ENCODE results near the gene SERGEF. TPM values are rescaled to one million over a fixed set of nuclear protein-coding genes. Genes with fewer than 3 reads are reported as not detected.
"Not testable (repeated sequence)": the region's sequence is repeated elsewhere in the genome, so short reads cannot be mapped to it uniquely, and the experiment has no call there.

Gene SERGEF
- total RNA-seq, 1 donor from 2014 or later = 18.4 TPM

DNA sequence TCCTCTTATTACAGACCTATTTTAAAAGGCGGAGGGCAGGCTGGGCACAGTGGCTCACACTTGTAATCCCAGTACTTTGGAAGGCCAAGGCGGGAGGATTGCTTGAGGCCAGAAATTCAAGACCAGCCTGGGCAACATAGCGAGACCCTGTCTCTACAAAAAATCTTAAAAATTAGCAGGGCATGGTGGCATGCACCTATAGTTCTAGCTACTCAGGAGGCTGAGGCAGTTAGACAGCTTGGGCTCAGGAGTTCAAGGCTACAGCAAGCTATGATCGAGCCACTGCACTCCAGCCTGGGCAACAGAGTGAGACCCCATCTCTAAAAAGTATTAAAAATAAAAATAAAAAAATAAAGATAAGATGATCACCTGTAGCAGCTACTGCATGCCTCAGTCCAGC, 12.7 kb downstream of the SERGEF start:
- not testable (repeated sequence) for DNase-seq

DNA sequence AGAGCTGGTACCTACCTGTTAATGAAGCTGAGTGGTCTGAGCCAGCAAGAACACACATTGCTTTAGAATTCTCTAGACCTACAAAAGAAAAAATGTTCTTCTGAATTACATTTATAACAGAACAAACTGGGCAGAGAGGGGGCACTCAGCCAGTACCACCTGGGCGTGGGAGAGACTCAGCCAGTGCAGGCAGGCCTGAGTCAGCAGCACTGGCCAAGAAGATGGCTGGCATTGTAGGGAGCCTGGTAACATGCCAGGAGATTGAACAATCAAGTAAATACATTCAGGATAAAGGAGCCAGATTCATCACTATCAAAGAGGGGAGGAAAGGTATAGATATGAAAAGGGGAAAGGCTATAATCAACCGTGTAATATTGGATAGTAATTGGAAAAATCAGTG, 19.9 kb downstream of the SERGEF start:
- no peak for DNase-seq

DNA sequence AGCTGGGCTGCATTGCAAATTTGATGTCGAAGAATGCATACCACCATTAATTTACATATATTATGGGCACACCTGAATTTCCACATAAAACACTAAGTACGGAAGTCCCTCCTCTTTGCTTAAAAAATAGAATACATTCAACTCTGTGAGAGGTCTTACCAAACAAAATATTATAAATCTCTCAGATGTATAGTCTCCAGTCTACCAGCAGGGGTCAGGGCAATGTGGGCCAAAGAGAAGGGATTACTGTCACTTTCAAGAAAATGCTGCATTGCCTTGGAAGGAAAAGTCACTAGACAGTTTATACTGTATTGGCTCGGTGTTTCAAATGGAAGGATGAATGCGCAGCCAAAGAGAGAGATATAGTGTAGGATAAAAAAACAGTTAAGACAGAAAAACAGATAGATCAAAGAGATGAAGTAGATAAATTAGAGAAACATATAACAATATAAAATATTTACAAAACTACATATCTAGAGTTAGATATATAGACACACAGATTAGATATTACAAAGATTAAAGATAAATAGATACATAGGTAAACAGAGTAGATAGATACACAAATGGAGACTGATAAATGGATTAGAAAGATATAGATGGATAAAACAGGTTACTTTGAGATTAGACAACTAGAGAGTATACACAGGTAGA, 20.9 kb downstream of the SERGEF start:
- peak; percentile 77 for DNase-seq

DNA sequence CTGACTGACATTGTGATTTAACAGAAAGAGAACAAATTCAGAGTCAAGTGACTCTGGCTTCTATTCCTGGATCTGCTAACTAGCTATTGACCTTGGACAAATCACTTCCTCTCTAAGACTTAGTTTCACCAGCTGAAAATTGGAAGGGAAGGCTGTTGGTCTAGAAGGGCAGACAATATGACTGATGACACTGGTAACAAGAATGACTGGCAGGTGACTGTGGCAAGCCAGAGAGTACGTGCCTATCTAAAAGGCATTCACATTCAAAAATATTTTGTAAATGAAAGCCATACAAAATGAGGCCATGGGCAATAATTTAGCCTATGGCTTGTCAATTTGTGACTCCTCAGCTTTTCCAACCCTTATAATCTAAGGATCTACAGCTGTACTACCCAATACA, 23.5 kb downstream of the SERGEF start:
- peak; percentile 14 for DNase-seq

DNA sequence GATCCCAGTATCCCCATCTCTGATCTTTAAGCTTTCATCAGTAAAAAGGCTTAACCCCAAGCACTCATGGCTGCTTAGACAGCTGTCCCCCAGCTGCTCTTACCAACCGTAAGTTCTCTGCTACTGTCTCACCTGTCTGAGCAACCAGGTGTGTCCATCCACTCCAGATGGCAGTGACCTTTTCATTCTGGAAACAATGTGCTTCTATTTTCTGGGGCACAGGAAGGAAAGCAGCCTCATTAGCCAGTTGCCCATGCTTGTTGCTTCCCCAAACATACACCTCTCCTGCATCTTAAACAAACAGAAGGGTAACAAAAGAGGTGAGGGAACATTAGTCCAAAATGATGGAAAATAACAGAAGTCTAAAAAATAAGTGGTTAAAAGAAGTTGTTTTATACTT, 24.4 kb downstream of the SERGEF start:
- no peak for DNase-seq

DNA sequence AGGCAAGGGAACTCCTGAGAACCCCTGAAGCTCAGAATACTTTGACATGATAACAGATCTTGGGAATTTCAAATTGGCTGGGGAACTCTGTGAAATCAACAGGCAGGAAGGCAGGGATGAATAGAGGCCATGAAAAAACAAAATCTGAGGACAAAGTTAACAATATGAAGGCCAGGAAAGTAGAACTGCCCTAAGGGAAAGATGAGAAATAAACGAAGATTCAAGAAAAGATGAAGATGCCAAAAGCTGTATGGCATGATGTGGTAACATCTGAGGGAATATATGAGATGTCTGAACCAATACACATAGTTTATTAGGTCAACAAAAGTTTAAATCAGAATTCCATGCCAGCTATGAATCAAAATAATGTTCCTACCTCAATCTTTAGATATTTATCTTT, 25.0 kb downstream of the SERGEF start:
- DNase-seq = no peak

DNA sequence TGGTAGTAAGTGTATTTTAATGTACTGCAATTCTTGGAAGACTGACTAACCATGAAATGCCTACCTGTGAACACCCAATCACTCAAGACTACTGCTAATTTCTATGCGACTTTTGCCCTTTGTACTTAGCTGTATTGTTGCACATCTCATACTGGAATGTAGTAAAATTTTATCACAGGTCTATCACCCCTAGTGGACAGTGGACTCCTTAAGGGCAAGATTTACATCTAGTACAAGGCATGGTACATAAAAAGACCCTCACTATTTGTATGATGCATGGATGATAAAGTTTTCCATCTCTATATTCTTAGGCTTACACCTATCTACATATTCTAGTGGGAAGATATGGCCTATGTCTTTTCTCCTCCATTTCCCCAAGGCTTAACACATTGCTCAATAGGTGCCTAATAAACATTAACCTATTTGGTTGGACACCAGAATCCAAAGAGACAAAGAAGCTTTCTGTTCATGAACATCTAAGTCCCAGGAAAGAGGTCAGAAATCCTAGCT, 26.1 kb downstream of the SERGEF start:
- no peak for DNase-seq

DNA sequence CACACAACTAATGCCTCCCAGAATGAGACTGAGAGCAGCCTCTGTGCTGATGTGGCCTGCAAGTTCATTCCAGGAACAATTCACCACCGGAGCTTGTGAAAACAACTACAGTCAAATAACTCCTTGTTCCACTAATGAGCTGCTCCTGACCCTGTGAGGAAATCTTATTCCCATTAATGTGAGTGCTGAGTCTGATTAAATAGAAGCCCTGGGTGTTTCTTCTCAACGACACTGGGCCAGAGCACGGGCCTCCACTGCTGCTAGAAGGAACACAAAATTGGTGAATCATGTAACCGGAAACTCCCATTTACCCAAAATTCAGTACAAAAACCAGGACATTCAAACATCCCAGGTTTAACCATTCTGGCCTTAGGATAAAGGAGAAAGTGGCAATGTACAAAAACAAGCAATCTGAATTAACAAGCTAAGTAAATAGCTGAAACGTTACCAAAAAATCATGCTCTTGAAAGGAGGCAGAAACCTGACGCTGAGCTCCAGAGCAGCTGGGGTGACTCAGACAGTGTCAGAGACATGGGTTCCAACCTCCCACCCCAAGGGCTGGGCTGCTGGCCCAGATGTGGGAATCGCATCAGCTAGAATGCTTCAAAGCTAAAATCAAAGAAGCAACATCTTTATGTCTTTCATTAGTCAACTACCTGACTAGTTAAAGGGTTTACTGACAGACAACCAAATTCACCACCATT, 26.7 kb downstream of the SERGEF start:
- DNase-seq = no peak

DNA sequence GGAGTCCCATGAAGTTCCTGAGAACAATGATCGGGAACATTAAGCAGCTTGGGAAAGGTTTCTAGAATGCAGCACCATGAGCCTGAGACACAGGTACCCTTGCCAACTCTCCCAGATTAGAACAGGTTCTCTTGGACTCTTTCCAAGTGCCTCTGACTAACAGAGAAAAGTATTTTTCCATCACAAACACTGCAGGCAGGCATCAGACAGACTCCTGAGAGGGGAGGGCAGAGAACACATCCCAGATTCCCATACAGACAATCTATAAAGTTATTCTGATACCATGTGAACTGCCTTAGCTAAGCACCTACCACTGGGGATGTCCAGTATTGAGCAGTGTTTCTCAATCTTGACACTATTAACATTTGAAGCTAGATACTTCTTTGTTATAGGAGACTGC, 27.3 kb downstream of the SERGEF start:
- DNase-seq = peak; percentile 54

DNA sequence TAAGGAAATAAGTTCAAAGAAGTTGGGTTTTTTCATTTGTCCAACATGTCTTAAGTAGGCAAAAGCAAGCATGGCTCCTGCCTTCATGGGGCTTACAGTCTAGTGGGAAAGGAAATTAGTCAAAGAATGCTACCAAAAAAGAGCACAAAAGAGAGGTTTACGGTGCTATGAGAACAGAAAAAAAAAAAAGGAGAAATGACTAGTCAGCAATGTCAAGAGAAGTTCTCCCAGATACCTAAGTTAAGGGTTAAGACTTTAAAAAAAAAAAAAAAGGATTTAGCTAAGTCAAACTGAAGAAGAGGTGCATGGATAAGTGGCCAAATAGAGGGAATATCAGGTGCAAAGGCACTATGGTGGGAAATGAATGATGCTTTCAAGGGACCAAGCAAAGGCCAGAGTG, 29.3 kb downstream of the SERGEF start:
- no peak for DNase-seq

DNA sequence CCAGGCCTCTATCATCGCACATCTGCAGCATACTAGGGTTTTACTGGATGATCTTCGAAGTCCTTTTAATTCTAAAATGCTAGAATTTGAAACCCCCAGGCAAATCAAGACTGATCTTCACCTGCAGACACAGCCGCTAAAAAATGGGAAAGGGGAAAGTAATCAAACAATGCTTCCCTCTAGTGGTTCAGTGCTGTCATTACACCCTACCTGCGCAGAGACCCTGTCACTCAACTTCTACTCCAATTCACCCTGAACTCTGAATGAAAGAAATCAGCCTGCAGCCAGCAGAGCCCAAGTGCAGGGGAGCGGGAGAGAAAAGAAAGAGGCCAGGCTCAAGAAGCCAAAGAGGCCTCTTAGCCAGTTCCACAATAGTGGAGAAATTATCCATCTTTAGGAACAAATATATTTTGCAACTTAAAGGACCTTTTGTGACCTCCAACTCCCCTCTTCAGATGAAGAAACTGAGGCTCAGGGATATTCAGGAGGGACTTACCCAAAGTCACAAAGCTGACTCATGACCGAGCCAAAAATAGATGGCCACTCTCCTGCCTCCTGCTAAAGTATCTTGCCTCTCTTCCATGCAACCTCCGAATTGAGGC, 33.0 kb downstream of the SERGEF start:
- DNase-seq = peak; percentile 55

DNA sequence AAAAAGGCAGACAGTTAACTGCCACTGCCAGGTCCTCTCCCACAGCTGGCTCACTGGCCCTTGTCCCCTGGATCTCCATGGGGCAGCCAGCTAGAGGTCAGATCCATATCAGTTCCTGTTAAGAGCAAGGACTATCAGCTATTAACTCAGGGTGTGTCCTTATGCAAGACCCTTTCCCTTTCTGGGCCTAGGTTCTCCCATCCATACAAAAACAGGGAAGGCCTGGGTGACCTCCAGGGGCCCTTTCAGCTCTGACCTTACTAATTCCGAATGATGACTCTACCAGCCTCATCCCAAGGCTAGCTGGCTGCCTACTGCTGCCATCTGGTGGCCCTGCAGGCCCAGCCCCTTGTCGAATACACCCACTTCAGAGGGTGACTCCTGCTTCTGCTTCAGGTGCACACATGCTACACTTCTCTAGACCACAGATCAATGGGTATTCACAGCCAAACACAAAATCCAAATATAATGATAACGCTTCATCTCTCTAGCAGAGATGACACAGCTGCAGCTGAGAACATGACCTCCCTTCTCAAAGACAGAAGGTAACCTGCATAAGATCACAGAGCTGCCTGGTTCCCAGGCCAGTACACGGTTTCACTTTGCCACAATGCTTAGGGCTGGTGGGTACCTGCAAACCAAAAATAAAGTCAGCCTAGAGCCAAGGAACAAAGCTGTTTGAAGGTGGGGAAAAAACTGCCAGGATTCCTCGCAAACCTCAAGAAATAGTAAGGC, 34.1 kb downstream of the SERGEF start:
- peak; percentile 76 for DNase-seq

DNA sequence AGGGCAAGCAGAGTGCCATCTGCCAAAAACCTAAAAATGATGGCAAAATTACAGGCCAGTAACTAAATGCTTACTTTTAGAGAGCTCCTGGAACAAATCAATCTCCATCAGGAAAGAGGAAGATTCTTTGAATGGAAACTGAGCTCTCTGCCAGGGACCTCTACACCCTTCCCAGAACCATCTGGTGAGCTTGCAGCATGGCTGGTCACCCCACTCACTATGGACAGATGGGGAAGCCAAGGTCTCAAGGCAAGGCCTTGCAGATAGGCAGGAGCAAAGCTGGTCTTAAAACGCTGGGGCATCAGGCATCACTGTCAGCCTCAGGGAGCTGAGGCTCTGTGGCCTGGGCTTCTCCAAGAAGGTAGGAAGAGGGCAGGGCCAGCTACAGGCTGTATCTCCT, 36.2 kb downstream of the SERGEF start:
- DNase-seq = no peak

DNA sequence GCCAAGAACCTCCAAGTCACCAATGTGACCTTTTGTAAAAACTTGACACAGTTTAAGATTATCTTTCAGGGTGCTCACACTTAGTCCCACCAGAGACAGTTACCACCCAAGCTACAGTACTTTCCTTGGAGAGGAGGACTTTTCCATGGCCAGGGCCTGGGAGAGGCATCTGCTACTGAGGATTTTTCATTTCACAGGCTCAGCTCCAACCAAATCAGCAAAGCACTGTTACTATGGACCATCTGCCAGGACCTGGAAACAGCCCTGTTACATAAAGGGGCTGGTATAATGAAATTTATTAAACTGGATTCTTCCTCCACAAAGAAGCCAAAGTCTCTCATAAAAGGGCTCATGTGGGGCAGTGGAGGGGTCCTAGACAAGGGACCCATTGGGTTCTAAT, 38.6 kb downstream of the SERGEF start:
- no peak for DNase-seq

DNA sequence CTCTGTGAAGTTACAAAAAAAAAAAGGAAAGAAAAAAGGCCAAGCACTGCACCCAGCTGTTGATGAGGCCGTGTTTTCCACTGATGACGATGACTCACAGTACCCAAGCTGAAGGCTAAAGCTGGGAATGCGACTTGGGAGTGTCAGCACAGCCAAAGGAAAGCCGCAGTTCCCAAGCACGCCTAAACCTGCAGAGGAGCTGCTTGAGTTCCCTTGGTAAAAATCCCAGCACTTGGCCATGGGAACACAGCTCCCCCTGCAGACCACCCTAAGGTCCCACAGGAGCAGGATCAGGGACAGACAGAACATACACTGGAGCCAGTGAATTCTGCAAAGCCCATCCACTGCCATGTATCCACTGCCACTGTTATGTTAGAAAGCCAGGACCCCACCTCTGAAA, 39.9 kb downstream of the SERGEF start:
- peak; percentile 79 for DNase-seq

DNA sequence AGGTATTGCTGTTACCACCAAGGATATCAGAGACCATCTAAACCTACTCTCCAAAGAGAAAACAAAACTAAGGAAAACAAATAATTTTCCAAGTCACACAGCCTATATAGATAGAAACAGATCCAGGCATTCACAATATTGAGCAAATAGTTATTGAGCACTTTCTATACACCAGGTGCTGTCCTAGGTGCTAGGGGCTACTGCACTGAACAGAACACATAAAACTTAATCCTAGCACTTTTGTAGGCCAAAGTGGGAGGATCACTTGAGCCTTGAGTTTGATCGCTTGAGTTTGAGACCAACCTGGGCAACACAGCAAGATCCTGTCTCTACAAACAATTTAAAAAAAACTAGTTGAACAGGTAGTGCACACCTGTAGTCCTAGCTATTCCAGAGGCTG, 44.6 kb downstream of the SERGEF start:
- no peak for DNase-seq

DNA sequence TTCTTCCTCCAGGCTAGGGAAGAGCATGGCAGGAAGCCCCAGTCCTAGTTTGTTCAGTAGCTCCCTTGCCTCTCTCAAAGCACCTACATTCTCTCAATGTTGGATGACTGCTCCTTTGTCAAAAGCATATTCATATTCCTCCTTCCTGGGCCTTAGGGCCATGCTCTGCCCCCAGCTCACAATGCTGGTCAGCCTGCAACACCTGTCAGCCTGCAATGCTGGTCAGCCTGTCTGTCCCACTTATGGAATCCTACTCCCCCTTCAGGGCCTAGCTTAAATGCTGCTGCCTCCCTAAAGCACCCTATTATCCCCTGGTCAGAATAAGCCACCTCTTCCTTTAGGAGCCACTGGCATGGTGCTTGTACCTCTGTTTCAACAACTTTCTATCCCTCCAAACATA, 45.2 kb downstream of the SERGEF start:
- no peak for DNase-seq

DNA sequence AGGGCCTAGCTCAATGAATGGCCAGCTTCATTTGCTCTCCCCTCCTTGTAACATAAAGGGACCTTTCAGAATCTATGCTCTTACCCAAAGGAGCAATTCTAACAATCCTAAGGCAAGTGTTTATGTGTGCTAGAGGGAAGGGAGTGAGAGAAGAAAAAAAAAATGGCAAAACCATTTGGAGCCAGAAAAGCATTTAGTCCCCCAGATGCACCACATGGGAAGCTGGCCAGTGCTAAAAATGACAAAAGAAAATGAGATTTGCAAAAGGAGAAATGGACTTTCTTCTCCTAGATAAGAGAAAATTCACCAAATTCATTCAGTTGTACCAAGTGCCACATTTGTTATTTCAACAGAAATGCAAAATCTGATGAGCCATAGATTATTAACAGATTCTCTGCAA, 52.8 kb downstream of the SERGEF start:
- no peak for DNase-seq

DNA sequence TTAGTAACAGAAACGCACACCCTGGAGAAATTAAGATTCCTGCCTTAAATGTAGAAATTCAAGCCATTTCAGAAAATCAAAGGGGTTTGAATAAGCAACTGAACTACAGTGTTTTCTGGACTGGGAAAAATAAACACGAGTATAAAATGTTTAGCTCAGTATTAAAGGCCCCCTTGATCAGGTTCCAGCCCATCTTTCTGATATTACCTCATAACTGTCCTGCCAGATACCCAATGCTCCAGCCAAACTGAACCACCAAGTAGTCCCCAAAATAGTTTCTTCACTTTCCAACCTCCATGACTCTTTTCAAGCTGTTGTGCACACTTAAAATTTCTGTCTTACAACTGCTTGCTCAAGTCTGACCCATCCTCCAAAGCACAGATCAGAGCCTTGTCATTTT, 54.4 kb downstream of the SERGEF start:
- DNase-seq = no peak

DNA sequence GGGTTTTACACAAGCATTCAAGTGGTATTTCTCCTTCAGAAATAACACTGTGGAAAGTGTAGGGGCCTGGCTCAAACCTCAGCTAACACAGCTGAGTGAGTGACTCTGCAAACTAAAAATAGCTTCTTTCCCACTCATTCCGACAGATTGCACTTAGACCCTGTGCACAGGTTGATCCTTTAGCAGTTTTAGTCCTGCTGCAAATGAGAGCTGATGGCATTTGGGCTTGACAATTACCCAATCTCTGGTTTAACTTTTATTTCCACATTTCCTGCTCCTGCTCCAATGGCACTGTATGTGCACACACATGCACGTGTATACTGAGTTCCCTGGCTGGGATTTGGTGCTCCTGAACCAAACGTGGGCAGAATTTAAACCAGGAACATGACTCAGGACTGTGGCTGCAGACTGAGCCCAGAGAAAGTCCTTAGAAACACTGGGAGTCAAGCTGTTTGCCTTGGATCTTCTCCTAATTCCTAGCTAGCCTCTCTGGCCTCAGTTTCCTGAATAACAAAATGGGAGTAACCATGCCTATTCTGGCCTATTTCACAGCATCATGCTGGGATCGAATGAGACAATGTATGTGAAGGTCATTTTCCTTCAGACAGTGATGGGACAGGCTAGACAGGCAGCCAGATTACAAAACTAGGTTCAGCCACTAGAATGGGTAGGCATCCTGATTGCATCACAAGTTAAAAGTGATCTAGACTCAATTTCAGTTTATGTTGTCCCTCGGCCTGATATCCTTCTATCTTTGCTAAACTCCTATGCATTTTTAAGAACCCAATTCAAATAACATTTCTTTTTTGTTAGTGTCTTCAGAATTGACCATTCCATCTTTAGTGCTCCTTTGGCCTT, 58.2 kb downstream of the SERGEF start:
- DNase-seq = no peak

DNA sequence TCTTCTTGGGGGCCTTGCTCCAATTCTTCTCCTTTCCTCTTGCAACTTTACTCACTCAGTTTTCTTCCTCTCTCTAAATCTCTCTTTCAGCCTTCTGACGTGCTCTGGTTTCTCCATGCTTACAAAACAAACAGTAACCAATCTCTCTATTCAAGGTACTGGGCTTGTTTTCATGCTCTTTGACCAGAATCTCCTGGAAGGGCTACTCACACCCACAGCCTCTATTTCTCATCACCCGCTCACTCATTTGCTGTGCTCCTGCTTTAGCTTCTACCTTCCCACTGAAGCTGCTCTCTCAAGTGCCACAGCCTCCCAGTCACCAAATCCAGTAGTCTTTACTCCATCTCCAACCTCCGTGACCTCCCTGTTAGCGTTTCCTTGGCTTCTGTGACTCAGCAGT, 60.4 kb downstream of the SERGEF start:
- no peak for DNase-seq

DNA sequence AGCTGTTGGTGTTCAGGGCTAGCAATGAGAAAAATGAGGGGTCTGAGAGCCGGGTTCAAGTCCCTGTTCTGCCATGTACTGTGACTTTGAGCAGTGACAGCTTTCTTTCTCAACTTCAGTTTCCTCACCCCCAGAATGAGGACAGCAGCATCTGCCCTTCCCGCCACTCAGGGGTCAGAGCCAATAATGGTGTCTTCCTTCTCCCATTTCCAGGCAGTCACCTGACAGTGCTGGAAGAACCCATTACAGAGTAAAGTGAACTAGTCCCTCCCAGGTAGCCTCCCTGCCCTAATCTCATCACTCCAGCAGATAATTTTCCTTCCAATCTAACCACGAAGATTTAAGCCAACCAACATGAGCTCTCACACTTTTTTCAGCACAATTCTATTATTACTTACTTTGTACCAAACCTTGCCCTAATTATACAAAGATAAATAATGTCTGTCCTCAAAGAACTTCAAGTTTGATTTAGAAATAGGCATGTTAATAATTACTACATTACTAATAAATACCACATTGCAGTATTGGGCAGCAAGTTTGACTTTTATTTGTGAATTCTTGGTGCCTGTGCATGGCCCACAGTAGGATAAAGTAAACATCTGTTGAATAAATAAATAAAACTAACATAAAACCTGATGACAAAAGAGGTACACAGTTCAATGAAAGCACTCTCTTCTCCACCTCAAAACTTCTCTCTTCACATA, 61.0 kb downstream of the SERGEF start:
- no peak for DNase-seq
